Hematopoietic multipotent progenitor cell treated with erythropoietin and hydrocortisone succinate and interleukin-3 and kit ligand, for 8 days (in vitro differentiated cells): ENCODE measurements around the gene PTCH2.
"Not testable (repeated sequence)": the region's sequence is repeated elsewhere in the genome, so short reads cannot be mapped to it uniquely, and the experiment has no call there.

Experiments used
- DNase-seq: peaks from one replicate; pipeline ENCODE4 v3.0.0-alpha.2; 2015

Gene PTCH2

GRCh38 chr1:44842862-44843655 lies at the start of gene PTCH2:
Gene PTCH2 (minus strand): TSS chr1:44843253. CDS start chr1:44842932, 321 bp downstream.
- peak; percentile 44 for DNase-seq

GRCh38 chr1:44890007-44890406 lies 47.0 kb upstream of the PTCH2 start:
- DNase-seq = no peak

DNA sequence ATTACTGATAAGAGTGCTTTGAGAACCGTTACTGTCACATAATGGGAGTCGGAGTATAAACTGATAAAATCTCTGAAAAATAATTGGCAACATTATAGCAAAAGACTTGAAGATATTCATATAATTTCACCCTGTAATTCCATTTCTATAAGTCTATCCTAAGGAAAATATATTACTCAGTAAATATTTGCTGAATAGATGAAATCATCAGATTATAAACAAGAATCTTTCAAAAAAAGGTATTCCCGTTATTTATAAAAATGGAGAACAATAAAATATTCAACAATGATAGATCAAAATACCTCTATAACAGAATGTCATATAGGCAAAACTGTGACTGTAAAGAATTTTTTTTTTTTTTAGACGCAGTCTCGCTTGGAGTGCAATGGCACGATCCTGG lies 42.4 kb upstream of the PTCH2 start:
- no peak for DNase-seq

- DNase-seq = no peak
Measured at GRCh38 chr1:44884746-44885145, 41.7 kb upstream of the PTCH2 start.

GRCh38 chr1:44881011-44881632 lies 38.1 kb upstream of the PTCH2 start:
- DNase-seq = no peak

- no peak for DNase-seq
Measured at GRCh38 chr1:44874155-44874554, 31.1 kb upstream of the PTCH2 start.

DNA sequence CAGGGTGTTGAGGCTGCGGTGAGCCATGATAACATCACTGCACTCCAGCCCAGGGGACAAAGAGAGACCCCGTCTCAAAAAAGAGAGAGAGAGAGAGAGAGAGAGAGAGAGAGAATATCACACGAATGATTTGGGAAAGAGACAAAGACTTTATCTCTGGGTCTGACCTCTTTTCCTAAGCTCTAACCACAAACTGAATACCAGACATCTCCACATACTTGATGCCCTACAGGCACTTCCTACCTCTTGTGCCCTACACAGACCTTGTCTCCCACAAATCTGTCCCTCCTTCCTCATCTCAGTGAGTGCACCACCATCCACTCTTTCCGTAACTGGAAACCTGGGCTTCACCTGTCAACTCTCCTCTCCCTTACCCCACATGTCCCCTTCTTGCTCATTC lies 27.0 kb upstream of the PTCH2 start:
- DNase-seq = no peak

GRCh38 chr1:44867801-44868200 lies 24.7 kb upstream of the PTCH2 start:
- DNase-seq = no peak

DNA sequence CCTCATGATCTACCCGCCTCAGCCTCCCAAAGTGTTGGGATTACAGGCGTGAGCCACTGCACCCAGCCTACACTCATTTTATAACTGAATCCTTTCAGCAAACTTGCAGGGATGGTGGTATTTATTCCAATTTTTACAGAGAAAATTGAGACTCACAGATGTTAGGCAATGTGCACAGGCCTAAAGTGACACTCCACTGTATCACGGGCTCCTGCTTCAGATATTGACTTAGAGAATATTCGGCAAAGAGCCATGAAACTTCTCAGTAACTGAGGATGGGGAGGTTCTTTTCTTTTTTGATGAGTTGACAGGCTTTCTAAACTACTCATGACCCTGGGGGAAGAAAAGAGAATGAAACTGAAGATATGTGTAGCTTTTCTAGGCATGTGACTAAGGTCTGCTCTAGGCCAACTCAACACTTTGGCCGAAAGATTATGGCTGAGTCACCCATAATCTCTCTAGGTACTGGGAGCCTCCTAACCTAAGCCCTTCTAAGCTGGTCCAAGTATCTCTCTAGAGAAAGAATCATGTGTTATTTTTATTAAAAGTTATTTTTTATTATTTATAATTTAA lies 19.9 kb upstream of the PTCH2 start:
- no peak for DNase-seq

DNA sequence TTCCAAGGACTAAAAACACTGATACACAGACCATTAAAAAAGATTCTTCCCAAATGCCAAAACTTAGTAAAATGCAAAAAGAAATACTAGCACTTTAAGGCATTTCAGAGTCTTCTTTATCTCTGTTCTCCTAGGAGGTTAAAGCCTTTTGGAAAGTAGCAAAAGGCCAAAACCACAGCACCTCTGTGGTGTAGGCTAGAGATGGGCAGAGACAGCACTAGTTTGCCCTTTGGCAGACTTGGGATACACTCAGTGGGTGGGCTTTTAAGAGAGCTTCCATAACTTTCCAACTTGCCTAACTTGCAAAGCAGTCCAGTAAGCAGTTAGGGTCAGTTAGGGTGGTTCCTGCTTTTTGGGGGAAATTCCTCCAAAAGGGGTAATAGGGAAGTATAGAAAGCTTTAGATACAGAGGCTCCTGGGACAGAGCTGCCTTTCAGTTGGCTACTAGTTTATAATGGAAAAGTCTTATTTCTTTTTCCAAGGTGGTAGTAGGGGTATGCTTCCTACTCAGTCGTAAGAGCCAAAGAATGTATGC lies 17.9 kb upstream of the PTCH2 start:
- no peak for DNase-seq

DNA sequence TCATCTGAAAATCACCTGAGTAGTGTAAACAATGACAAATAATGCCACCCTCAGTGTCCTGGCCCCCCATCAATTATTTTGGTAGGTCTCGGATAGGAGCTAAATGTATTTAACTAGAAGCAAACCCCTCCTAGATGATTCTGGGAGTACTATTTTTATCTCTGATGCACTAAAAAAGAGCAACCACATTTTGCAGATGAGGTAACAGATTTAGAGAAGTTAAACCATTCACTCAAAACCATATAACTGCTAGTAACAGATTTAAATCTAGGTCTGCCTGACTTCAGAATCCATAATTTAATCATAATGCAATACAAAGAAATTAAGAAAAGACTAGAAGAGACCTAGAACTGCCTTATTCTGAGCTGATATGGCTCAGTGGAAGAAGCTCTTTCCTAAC lies 17.3 kb upstream of the PTCH2 start:
- DNase-seq = no peak

- DNase-seq = no peak
Measured at GRCh38 chr1:44857446-44857845, 14.4 kb upstream of the PTCH2 start.

- no peak for DNase-seq
Measured at GRCh38 chr1:44855742-44856141, 12.7 kb upstream of the PTCH2 start.

GRCh38 chr1:44854970-44855369 lies 11.9 kb upstream of the PTCH2 start:
- DNase-seq = no peak

GRCh38 chr1:44853201-44853600 lies 10.1 kb upstream of the PTCH2 start:
- no peak for DNase-seq

DNA sequence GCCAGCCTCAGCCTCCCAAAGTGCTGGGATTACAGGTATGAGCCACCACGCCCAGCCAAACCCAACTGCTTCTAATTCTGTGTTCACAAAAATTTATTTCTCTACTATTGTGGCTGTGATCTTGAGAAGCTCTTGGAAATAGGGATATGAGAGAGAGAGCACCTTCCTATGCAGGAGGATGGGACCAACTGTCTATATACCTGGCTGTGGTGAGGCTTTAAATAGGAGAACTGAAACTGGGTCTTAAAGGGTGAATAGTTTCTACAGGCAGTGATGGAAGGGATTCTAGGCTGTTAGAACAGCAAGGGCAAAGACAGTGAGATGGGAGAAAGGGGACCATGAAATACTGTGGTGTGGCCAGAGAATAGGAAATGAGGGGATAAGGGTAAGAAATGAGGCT lies 8.3 kb upstream of the PTCH2 start:
- DNase-seq = no peak

GRCh38 chr1:44849575-44850132 lies 6.6 kb upstream of the PTCH2 start:
- no peak for DNase-seq

GRCh38 chr1:44848456-44849181 lies 5.6 kb upstream of the PTCH2 start:
- DNase-seq = no peak

- no peak for DNase-seq
Measured at GRCh38 chr1:44847845-44848244, 4.8 kb upstream of the PTCH2 start.

DNA sequence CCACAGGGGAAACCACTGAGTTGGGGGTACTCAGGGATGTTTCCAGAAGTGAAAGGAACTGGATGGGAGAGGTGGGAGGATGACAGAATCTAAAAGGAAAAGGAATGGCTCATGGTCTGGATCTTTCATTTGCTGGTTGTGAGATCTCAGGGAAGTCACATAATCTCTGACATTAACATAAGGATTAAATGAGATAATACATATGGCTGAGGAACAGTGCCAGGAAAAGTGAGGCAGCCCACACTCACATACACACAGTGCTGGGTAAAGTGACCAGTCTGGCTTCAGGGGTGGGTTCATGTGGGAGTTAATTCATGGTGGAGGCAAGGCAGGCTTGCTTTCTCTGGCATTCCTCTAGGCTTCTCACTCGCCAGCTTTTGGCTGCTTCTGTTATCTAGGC lies 3.9 kb upstream of the PTCH2 start:
- DNase-seq = no peak

DNA sequence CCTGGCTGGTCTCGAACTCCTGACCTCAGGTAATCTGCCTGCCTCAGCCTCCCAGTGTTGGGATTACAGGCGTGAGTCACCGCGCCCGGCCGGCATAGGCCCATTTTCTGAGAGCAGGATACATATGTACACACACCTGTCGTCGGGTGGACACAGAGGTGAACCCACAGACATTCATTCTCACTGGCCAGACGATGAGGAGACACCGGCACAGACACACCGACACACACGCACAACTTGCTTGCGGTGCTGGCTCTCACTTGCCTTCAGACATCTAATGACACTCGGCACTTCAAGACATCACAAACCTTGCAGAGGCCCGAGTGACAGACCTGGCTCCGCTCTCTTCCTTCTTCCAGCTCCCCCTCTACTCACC lies 579 bp downstream of the PTCH2 start:
- DNase-seq = no peak

DNA sequence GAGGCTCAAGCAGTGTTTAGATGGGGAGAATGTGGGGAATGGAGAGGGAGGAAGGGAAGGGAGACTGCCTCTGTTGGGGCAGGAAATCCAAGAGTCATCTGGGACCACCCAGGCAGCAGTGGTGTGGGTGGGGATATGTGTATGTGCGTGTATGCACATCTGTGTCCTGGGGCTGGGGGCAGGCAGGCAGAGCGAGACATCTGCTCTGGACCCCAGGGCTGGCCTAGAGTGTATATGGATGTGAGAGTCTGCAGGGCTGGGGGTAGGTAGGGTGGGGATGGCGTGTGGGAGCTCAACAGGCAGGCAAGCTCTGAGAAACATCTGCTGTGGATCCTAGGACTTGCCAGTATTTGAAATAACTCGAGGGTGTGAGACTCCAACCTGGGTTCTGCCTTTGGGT lies 3.5 kb downstream of the PTCH2 start:
- DNase-seq = no peak

GRCh38 chr1:44838294-44838693 lies 4.8 kb downstream of the PTCH2 start:
- DNase-seq = not testable (repeated sequence)
